ENCODE measurements around the gene GABRG3.

GABRG3 gene

DNA sequence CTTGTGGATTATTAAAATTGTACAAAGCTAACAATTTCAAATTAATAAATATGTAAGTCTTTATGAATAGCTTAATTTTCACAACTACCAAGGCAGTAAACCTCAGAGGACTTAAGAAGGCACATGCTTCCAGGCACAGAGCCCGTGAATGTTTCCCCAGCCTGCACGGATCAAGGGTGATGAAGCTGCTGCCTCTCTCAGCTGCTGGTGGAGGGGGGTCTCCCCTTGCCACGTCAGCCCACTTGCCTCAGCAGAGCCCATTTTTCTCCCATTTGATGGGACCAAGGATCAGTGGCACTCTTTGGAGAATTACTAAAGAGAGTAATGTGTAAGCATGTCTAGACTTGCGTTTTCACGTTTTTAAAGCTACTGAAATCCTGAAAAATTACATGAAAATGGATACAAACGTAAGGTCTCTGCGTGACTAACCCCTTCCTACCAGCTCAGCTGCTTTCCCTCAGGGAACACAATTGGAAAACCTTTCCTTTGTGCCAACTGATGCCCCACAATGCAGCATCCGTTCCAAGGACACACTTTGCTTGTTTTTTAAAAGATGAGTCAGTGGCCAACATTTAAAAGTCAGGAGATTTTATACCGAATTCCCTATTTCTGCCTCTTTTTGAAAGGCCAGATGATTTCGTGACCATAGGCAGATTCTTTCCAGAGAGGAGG lies 494.1 kb downstream of the GABRG3 start (continued):
- no peak for TF ChIP-seq IKZF3 (tag by site-specific recombination; IDR thresholded peaks at IDR 0.05)
- no peak for TF ChIP-seq ZNF48 (tag by site-specific recombination; IDR thresholded peaks at IDR 0.05)
- no peak for TF ChIP-seq ZNF311 (tag by site-specific recombination; IDR thresholded peaks at IDR 0.05; ENCODE audit: borderline replicate concordance)
- no peak for TF ChIP-seq BCL6B (tag by site-specific recombination; IDR thresholded peaks at IDR 0.05)
- no peak for TF ChIP-seq ZNF596 (tag by site-specific recombination; IDR thresholded peaks at IDR 0.05)
- TF ChIP-seq RBAK (tag by site-specific recombination; IDR thresholded peaks at IDR 0.05): no peak
- TF ChIP-seq ZXDB (tag by site-specific recombination; IDR thresholded peaks at IDR 0.05): no peak
- no peak for TF ChIP-seq ZNF157 (tag by site-specific recombination; IDR thresholded peaks at IDR 0.05)

- ChIA-PET CTCF (no interaction called here), POLR2A (no interaction called here)
- H3K27ac ChIP-seq (ENCODE audit: extremely low read depth, low read depth, low read length): no peak overlapping the region
- no peaks in the 10 kb centered on the region for H3K36me3 ChIP-seq (ENCODE audit: control insufficient read depth in 2 of 2, insufficient read depth in 1 of 2, low read length in 2 of 2)
- H3K9me3 ChIP-seq (ENCODE audit: control insufficient read depth, insufficient read depth, low read depth, low read length): no peaks in the 10 kb centered on the region
- H3K4me1 ChIP-seq (ENCODE audit: control insufficient read depth, insufficient read depth, low read length): no peaks in the 10 kb centered on the region
- H3K4me3 ChIP-seq (ENCODE audit: low read depth, low read length): no peak overlapping the region
- no peak for TF ChIP-seq ZNF623 (tag by site-specific recombination; IDR thresholded peaks at IDR 0.05)
- TF ChIP-seq, protein P1, sequence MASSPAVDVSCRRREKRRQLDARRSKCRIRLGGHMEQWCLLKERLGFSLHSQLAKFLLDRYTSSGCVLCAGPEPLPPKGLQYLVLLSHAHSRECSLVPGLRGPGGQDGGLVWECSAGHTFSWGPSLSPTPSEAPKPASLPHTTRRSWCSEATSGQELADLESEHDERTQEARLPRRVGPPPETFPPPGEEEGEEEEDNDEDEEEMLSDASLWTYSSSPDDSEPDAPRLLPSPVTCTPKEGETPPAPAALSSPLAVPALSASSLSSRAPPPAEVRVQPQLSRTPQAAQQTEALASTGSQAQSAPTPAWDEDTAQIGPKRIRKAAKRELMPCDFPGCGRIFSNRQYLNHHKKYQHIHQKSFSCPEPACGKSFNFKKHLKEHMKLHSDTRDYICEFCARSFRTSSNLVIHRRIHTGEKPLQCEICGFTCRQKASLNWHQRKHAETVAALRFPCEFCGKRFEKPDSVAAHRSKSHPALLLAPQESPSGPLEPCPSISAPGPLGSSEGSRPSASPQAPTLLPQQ (tag by site-specific recombination; IDR thresholded peaks at IDR 0.05): no peak
- no peak for TF ChIP-seq ZNF544 (tag by site-specific recombination; IDR thresholded peaks at IDR 0.05)
- no peak for TF ChIP-seq ZBTB21 (tag by site-specific recombination; IDR thresholded peaks at IDR 0.05)
- no peak for TF ChIP-seq ZNF473 (tag by site-specific recombination; IDR thresholded peaks at IDR 0.05)
- TF ChIP-seq, protein P2, sequence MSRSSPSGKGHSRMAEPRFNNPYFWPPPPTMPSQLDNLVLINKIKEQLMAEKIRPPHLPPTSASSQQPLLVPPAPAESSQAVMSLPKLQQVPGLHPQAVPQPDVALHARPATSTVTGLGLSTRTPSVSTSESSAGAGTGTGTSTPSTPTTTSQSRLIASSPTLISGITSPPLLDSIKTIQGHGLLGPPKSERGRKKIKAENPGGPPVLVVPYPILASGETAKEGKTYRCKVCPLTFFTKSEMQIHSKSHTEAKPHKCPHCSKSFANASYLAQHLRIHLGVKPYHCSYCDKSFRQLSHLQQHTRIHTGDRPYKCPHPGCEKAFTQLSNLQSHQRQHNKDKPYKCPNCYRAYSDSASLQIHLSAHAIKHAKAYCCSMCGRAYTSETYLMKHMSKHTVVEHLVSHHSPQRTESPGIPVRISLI (tag by site-specific recombination; IDR thresholded peaks at IDR 0.05): no peak
- TF ChIP-seq PRDM10 (tag by site-specific recombination; IDR thresholded peaks at IDR 0.05): no peak
- no peak for TF ChIP-seq ZNF248 (tag by site-specific recombination; IDR thresholded peaks at IDR 0.05)
- TF ChIP-seq ZNF571 (tag by site-specific recombination; IDR thresholded peaks at IDR 0.05): no peak
- TF ChIP-seq, protein P3, sequence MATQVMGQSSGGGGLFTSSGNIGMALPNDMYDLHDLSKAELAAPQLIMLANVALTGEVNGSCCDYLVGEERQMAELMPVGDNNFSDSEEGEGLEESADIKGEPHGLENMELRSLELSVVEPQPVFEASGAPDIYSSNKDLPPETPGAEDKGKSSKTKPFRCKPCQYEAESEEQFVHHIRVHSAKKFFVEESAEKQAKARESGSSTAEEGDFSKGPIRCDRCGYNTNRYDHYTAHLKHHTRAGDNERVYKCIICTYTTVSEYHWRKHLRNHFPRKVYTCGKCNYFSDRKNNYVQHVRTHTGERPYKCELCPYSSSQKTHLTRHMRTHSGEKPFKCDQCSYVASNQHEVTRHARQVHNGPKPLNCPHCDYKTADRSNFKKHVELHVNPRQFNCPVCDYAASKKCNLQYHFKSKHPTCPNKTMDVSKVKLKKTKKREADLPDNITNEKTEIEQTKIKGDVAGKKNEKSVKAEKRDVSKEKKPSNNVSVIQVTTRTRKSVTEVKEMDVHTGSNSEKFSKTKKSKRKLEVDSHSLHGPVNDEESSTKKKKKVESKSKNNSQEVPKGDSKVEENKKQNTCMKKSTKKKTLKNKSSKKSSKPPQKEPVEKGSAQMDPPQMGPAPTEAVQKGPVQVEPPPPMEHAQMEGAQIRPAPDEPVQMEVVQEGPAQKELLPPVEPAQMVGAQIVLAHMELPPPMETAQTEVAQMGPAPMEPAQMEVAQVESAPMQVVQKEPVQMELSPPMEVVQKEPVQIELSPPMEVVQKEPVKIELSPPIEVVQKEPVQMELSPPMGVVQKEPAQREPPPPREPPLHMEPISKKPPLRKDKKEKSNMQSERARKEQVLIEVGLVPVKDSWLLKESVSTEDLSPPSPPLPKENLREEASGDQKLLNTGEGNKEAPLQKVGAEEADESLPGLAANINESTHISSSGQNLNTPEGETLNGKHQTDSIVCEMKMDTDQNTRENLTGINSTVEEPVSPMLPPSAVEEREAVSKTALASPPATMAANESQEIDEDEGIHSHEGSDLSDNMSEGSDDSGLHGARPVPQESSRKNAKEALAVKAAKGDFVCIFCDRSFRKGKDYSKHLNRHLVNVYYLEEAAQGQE (tag by site-specific recombination; IDR thresholded peaks at IDR 0.05): no peak
- TF ChIP-seq, protein P4, sequence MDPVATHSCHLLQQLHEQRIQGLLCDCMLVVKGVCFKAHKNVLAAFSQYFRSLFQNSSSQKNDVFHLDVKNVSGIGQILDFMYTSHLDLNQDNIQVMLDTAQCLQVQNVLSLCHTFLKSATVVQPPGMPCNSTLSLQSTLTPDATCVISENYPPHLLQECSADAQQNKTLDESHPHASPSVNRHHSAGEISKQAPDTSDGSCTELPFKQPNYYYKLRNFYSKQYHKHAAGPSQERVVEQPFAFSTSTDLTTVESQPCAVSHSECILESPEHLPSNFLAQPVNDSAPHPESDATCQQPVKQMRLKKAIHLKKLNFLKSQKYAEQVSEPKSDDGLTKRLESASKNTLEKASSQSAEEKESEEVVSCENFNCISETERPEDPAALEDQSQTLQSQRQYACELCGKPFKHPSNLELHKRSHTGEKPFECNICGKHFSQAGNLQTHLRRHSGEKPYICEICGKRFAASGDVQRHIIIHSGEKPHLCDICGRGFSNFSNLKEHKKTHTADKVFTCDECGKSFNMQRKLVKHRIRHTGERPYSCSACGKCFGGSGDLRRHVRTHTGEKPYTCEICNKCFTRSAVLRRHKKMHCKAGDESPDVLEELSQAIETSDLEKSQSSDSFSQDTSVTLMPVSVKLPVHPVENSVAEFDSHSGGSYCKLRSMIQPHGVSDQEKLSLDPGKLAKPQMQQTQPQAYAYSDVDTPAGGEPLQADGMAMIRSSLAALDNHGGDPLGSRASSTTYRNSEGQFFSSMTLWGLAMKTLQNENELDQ (tag by site-specific recombination; IDR thresholded peaks at IDR 0.05; ENCODE audit: low read depth): no peak
- TF ChIP-seq ZNF37A (tag by site-specific recombination; IDR thresholded peaks at IDR 0.05): no peak
- no peak for TF ChIP-seq ZBTB7A (tag by site-specific recombination; IDR thresholded peaks at IDR 0.05; ENCODE audit: low read depth)
- TF ChIP-seq EGR2 (tag by site-specific recombination; IDR thresholded peaks at IDR 0.05; ENCODE audit: low read depth): no peak
- no peak for TF ChIP-seq ZNF768 (tag by site-specific recombination; IDR thresholded peaks at IDR 0.05)
- no peak for TF ChIP-seq ZNF354C (tag by site-specific recombination; IDR thresholded peaks at IDR 0.05; ENCODE audit: borderline replicate concordance, low read depth)
Observed at GRCh38 chr15:27466758-27467157, 495.8 kb downstream of the GABRG3 start.
